Spinal cord (tissue), 10 donors: ENCODE results near the gene PGF. TPM values are rescaled to one million over a fixed set of nuclear protein-coding genes. Genes with fewer than 3 reads are reported as not detected.
"Not testable (repeated sequence)": the region's sequence is repeated elsewhere in the genome, so short reads cannot be mapped to it uniquely, and the experiment has no call there.

Experiments used
- DNase-seq, 6 donors: peaks; one replicate each; pipeline versions ENCODE4 v3.0.0 to v3.0.0-alpha.2; 2013 to 2015; ENCODE audit warnings: low spot score in 6 of 6, low read depth in 4 of 6
- H3K27ac ChIP-seq: one replicate; pipeline ENCODE4 v1.5.1; 2013; ENCODE audit warnings: low read depth, low read length, control low read depth
- H3K27me3 ChIP-seq: one replicate; pipeline ENCODE4 v1.6.1; 2013; ENCODE audit warnings: low read length; ENCODE audit not compliant: control insufficient read depth, insufficient read depth
- H3K36me3 ChIP-seq: one replicate; pipeline ENCODE4 v1.6.1; 2013; ENCODE audit warnings: low read length; ENCODE audit not compliant: control insufficient read depth, insufficient read depth
- H3K4me1 ChIP-seq: one replicate; pipeline ENCODE4 v1.6.1; 2013; ENCODE audit warnings: low read length; ENCODE audit not compliant: control insufficient read depth, insufficient read depth
- H3K4me3 ChIP-seq: one replicate; pipeline ENCODE4 v1.5.1; 2013; ENCODE audit warnings: low read depth, low read length, control low read depth
- H3K9me3 ChIP-seq: one replicate; pipeline ENCODE4 v1.6.1; 2013; ENCODE audit warnings: low read length; ENCODE audit not compliant: control insufficient read depth, insufficient read depth
- WGBS: methylation state at CpG from one replicate; pipeline ENCODE4 v1.1.5; 2013; ENCODE audit warnings: missing lambda C conversion rate; ENCODE audit not compliant: insufficient coverage; 5-methylcytosine and 5-hydroxymethylcytosine counted together
- polyA plus RNA-seq, 2 donors: library from polyadenylated mRNA; unstranded; fragments of 120-200 nt; gene quantifications; one replicate each; pipeline ENCODE4 v1.2.1, GENCODE V29; 2013; ENCODE audit not compliant: insufficient read length in 2 of 2
- total RNA-seq, 2 donors: library from RNA; depleted of rRNA in 1 of 2; stranded (reverse); fragments of 120-200 nt in 1 of 2; fragments of >200 nt in 1 of 2; gene quantifications; one replicate each; pipeline versions ENCODE4 v1.2.3 to v1.2.4, GENCODE V29; 2013 to 2014
- donor health status: healthy.

PGF gene
- total and polyA plus RNA-seq, 4 donors, result 5.7 to 23.0 (median 10.8) TPM

DNA sequence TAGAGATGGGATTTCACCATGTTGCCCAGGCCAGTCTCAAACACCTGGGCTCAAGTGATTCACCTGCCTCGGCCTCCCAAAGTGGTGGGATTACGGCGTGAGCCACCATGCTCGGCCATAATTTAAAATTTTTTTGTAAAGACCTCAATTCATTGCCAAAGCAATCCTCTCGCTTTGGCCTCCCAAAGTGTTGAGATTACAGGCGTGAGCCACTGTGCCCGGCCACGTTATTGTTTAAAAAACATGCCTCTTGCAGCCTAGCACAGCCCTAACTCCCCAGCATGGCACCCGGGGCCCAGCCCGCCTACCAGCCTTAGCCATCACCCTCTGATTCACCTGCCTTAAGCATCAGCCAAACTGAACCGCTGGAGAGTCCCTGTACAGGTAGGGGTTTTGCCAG, 19.2 kb downstream of the PGF start:
- no peak for DNase-seq
- H3K9me3 ChIP-seq, result no peaks in the 10 kb centered on the region

DNA sequence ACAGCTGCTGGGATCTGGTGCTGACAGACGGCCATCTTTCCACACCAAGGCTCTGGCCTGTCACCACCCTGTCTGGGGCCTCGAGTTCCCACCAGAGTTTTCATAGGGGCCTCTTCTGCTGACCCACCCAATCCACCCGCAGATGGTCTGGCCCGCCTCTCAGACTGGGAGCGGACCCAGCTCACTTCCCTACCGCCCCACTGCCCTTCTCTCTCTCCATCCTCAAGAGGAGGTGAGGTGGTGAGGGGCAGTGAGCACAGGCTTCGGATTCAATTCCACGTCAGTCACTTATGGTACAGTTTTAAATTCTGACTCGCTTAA, 20.1 kb downstream of the PGF start:
- Histone ChIP-seq H3K9me3 (no peaks in the 10 kb centered on the region), H3K4me3 (no peak overlapping the region), H3K27ac (no peak overlapping the region), H3K36me3 (no peaks in the 10 kb centered on the region), H3K4me1 (peaks cover 12% of the 10 kb centered on the region), H3K27me3 (peaks cover 2% of the 10 kb centered on the region)
- 90% methylated on average over 2 of the region's 9 CpGs for WGBS
- no peak for DNase-seq

More for the DNA sequence above, 19.2 kb downstream of the PGF start:
- Histone ChIP-seq H3K27me3 (peaks cover 2% of the 10 kb centered on the region), H3K4me3 (no peak overlapping the region), H3K4me1 (peaks cover 16% of the 10 kb centered on the region), H3K27ac (no peak overlapping the region), H3K36me3 (no peaks in the 10 kb centered on the region)
- WGBS, result 97% methylated on average over 9 of the region's 11 CpGs

DNA sequence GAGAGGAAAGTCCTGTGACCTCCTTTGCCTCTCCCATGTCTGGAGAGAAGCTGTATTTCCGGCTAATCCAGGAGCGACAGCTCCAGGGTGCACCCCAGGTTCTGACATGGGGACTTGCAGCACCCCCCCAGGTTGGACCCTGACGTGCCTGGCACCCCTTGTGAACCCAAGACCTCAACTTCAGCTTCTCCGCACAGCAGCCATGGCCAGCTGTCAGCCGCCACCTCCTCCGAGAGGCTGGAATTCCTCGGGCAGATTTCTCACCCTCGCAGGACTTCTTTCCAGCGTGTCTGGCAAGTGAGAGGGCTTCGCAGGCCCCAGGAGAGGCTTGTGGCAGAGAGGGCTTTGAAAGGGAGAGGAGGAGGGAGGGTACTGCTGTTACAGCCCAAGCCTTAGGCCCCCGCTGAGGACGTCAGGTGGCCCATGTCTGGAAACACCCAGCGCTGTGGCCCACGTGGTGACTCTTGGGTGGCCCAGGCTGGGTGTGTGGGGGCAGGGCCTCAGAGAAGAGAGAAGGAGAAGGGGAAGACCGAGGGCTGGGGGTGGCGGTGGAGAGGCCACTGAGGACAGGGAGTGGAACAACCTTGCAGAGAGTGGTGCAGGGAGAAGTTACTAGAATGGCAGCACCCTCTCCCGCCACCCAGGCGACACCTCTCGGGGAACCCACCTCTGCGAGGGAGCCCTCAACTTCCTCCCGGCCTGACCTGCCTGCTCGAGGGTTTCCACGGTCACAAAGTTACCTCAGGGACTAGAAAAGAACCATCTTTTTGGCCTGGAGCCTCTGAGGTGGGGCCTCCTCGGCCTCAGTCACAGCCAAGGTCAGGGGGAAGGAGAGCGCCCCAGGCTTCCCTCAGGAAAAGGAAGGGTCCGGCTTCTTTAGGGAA, 20.7 kb downstream of the PGF start:
- H3K4me1 ChIP-seq, result peaks cover 6% of the 10 kb centered on the region
- H3K27ac ChIP-seq, result no peak overlapping the region
- peaks cover 2% of the 10 kb centered on the region for H3K27me3 ChIP-seq
- no peak for DNase-seq
- no peaks in the 10 kb centered on the region for H3K36me3 ChIP-seq
- WGBS, result 66% methylated on average over 25 of the region's 26 CpGs
- H3K4me3 ChIP-seq, result no peak overlapping the region
- H3K9me3 ChIP-seq, result no peaks in the 10 kb centered on the region

DNA sequence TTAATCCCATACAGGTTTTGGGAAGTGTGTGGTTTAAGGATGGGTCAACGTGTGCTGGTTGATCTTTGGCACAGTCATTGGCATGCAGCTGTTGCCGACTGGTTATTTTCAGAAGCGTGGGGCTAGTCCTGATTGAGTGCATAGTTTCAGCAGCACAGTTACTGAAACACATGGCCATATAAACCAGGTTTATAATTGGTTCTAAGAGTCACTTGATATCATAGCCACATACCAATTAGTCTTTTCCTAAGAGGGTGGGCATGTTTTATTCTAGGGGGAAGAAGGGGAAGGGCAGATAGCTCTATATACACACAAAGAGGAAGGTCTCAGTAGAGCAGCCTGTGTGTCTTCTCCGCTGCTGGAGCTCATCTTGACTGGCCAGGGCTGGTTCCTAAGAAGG, 21.4 kb downstream of the PGF start:
- Histone ChIP-seq H3K36me3 (no peaks in the 10 kb centered on the region), H3K9me3 (no peaks in the 10 kb centered on the region), H3K4me1 (peaks cover 4% of the 10 kb centered on the region), H3K27ac (no peak overlapping the region), H3K27me3 (peaks cover 2% of the 10 kb centered on the region), H3K4me3 (no peak overlapping the region)
- WGBS, result no CpG with 5 or more reads among the region's 4 CpGs
- DNase-seq, result no peak

DNA sequence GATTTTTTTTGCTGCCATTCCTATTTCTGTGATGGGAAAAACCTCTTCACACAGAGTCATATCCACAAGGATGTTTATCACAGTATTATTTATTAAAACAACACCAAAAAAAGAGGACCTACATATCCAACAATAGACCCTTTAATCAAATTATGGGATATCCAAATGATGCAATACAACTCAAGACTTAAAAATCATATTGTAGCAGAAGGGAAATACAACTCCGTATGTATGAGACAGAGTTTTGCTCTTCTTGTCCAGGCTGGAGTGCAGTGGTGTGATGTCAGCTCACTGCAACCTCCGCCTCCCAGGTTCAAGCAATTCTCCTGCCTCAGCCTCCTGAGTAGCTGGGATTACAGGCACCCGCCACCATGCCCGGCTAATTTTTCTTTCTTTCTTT, 22.5 kb downstream of the PGF start:
- 67% methylated on average over 1 of the region's 4 CpGs for WGBS
- H3K4me1 ChIP-seq, H3K9me3 ChIP-seq, H3K27ac ChIP-seq, DNase-seq, H3K27me3 ChIP-seq, H3K36me3 ChIP-seq, H3K4me3 ChIP-seq: not testable (repeated sequence)

DNA sequence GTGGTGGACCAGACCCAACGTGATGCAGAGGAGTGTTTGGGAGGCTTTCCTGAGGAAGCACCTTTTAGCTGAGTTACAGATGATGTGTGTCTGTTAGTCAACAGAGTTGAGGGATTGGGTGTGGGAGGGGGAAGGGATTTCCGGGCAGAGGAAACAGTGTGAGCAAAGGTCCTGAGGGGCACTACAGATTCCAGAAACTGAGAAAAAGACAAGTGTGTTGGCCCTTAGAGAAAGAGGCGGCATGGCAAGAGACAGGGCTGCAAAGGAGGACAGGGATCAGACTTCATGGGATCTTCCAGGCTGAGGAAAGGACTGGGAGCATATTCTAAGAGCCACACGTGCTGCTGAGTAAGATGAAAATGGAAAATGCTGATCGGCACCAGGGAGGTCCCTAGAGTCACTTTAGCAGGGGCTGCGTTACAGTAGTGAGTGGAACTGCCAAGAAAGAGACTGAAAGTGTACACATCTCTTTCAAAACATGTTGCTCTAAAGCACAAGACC, 22.9 kb downstream of the PGF start:
- Histone ChIP-seq H3K4me1 (peaks cover 4% of the 10 kb centered on the region), H3K36me3 (no peaks in the 10 kb centered on the region), H3K27ac (no peak overlapping the region), H3K9me3 (no peaks in the 10 kb centered on the region), H3K4me3 (no peak overlapping the region), H3K27me3 (peaks cover 2% of the 10 kb centered on the region)
- 48% methylated on average over 6 of the region's 6 CpGs for WGBS
- DNase-seq, result peak in 1 of 6 donors; percentile 71

DNA sequence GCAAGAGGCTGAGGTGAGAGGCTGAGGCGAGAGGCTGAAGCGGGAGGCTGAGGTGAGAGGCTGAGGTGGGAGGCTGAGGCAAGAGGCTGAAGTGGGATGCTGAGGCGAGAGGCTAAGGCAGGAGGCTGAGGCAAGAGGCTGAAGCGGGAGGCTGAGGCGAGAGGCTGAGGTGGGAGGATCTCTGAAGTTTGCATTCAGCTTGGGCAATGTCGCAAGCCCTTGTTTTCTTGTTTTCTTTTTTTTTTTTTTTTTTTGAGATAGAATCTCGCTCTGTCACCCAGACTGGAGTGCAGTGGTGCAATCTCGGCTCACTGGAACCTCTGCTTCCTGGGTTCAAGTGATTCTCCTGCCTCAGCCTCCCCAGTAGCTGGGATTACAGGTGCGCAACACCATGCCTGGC, 23.7 kb downstream of the PGF start:
- not testable (repeated sequence) for H3K9me3 ChIP-seq, H3K4me1 ChIP-seq, DNase-seq, H3K36me3 ChIP-seq, H3K4me3 ChIP-seq, H3K27me3 ChIP-seq, H3K27ac ChIP-seq
- 94% methylated on average over 5 of the region's 9 CpGs for WGBS

DNA sequence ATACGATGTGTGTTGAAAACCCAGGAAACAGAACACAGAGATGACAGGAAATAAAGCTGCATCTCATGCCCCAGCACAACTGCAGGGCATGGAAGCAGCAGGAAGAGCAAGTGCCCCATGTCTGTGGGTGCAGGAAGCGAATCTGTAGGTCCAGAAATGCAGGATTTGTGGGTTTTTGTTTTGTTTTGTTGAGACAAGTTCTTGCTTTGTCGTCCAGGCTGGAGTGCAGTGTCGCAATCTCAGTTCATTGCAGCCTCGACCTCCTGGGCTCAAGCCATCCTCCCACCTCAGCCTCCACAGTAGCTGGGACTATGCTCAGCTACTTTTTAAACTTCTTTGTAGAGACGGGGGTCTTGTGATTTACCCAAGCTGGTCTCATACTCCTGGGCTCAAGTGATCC, 26.2 kb downstream of the PGF start:
- no peak overlapping the region for H3K27ac ChIP-seq
- no peaks in the 10 kb centered on the region for H3K9me3 ChIP-seq
- no peak overlapping the region for H3K4me3 ChIP-seq
- H3K27me3 ChIP-seq, result peaks cover 2% of the 10 kb centered on the region
- 78% methylated on average over 6 of the region's 6 CpGs for WGBS
- H3K36me3 ChIP-seq, result no peaks in the 10 kb centered on the region
- no peaks in the 10 kb centered on the region for H3K4me1 ChIP-seq
- no peak for DNase-seq

DNA sequence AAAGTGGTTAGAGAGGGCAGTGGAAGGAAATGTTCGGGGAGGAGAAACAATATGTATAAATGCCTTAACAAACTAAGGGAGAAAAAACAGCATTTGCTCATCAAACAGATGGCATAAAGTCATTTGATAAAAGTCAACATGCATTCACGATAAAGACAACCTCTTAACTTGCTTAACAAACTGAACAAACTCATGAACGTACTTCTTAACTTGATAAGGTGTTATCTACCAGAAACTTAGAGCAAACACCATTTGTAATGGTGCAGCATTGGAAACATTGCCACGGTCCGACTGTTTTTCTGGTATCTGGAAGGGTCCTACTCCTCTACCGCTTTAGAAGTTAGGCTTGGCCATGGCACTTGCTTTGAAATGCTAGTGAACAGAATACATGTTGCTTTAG, 28.2 kb downstream of the PGF start:
- 78% methylated on average over 3 of the region's 6 CpGs for WGBS
- no peaks in the 10 kb centered on the region for H3K36me3 ChIP-seq
- H3K27ac ChIP-seq, result no peak overlapping the region
- no peaks in the 10 kb centered on the region for H3K9me3 ChIP-seq
- H3K27me3 ChIP-seq, result peaks cover 2% of the 10 kb centered on the region
- DNase-seq, result no peak
- H3K4me1 ChIP-seq, result peaks cover 8% of the 10 kb centered on the region
- no peak overlapping the region for H3K4me3 ChIP-seq

DNA sequence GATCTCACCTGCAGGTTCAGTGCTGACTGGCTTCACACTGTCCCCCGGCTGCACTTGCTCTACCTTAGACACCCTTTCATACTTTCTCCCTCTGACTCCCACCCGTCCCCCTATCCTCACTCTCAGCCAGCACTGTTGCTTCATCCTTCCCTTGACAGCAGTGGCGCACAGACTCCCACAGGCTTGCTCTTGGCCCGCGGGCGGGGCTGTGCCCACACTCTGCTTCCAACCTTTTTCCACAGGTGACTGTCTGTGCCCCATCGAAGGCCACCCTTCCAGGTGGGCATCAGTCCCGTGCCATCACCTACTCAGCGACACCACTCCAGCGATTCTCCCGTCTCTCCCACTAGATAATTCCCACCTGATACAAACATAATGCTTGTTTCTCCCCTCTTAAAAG, 31.3 kb downstream of the PGF start:
- no peak overlapping the region for H3K27ac ChIP-seq
- H3K4me1 ChIP-seq, result peaks cover 14% of the 10 kb centered on the region
- WGBS, result 90% methylated on average over 11 of the region's 11 CpGs
- no peak overlapping the region for H3K4me3 ChIP-seq
- DNase-seq, result no peak
- H3K27me3 ChIP-seq, result no peaks in the 10 kb centered on the region
- peaks cover 19% of the 10 kb centered on the region for H3K36me3 ChIP-seq
- H3K9me3 ChIP-seq, result no peaks in the 10 kb centered on the region
